GM12801 (cell line): ENCODE data around the gene AGR3.

Experiments used
- TF ChIP-seq, protein P1 (sequence below): IDR thresholded peaks from one replicate; pipeline ENCODE4 v1.5.1; 2011; ENCODE audit warnings: control low read depth; ENCODE audit not compliant: insufficient read length; ENCODE audit errors: extremely low read depth

AGR3 gene

DNA sequence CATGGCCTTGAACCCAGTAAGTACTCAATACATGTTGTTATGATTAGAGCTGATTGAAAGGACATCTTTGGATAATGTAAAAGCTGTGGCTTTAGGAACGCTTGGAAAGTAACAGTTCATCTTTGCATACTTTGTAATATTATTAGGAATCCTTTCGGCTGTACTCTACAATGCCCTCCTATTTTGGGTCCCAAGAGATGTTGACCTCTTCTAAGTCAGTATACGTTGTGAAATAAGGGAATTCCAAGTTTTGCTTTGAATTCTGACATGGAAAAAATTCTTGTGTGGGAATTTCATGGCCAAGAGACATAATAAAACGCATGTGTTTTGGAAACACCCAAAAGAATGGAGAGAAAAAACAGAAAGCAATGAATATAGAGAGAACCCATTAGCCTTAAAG, 7.7 kb downstream of the AGR3 start:
- TF ChIP-seq, protein P1, sequence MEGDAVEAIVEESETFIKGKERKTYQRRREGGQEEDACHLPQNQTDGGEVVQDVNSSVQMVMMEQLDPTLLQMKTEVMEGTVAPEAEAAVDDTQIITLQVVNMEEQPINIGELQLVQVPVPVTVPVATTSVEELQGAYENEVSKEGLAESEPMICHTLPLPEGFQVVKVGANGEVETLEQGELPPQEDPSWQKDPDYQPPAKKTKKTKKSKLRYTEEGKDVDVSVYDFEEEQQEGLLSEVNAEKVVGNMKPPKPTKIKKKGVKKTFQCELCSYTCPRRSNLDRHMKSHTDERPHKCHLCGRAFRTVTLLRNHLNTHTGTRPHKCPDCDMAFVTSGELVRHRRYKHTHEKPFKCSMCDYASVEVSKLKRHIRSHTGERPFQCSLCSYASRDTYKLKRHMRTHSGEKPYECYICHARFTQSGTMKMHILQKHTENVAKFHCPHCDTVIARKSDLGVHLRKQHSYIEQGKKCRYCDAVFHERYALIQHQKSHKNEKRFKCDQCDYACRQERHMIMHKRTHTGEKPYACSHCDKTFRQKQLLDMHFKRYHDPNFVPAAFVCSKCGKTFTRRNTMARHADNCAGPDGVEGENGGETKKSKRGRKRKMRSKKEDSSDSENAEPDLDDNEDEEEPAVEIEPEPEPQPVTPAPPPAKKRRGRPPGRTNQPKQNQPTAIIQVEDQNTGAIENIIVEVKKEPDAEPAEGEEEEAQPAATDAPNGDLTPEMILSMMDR = no peak

GRCh38 chr7:16867328-16867727, 14.5 kb downstream of the AGR3 start:
- TF ChIP-seq, protein P1 = no peak

DNA sequence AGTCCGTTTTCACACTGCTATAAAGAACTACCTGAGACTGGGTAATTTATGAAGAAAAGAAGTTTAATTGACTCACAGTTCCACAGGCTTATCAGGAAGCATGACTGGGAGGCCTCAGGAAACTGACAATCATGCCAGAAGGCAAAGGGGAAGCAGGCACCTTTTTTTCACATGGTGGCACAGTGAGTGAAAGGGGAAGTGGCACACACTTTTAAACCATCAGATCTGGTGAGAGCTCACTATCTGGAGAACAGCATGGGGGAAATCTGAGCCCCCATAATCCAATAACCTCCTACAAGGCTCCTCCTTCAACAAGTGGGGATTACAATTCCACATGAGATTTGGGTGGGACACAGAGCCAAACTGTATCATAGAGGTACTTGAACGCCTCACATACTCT, 30.0 kb downstream of the AGR3 start:
- TF ChIP-seq, protein P1 = no peak

DNA sequence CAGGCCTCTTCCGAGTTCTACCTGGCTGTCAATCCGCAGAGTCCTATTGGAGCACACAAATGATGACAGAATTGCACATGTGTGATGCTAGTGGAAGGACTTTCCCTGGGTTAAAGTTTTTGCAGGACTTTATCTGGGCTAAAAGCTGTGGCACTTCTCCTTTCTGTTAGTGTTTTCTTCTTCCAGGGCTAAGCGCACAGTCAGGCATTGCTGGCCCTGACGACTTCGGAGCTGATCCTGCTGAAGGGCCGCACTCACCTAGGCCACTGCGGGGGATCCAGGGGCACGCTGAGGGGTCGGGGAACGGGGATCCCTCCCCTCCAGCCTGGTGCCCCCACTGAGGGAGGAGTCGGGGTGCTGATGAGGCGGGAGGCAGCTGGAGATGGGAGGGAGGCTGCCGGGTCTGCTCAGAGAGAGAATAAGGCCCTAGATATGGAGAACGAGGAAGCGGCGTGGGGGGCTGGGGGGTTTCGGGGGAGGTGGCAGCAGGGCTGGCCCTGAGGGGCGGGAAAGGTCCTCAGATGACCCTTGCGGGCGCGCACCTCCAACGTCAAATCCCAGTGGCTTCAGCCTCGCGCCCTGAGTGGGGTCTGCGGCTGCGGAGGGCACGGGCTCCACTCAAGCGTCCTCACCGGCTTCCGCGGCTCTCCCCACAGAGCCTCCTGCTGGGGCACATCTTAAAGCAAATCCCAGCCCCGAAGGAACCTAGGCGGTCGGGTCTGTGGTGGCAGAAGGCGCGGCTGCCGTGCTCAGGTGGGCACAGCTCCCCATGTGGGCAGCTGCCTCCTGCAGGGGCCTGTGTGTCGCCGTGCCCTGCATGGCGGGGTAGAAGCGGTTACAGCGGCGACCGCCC, 30.9 kb downstream of the AGR3 start:
- TF ChIP-seq, protein P1 = no peak

- TF ChIP-seq, protein P1 = no peak
Observed at GRCh38 chr7:16849296-16850148, 32.3 kb downstream of the AGR3 start.

DNA sequence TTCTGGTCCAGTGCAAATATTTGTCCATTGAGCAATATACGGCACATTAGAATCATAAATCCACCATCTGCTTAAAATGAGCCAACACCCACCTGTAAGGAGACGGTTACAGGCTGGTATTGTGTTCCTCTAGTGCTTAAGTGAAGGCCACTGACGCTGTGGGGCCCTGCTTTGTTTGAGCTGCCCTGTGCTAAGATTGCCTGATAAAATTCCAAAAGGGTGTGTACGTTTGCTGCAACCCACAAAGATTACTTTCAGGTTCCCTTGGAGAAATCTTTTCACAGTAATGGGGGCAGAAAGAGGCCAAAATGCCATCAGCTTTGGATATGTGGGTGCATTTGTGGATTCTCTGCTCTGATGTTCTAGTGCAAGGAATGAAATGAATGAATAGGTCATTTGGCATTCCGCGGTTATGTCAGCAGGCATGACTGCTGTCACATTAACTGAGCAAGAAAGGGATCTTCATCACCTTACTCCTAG, 34.4 kb downstream of the AGR3 start:
- TF ChIP-seq, protein P1 = no peak

GRCh38 chr7:16846601-16847165, 35.1 kb downstream of the AGR3 start:
- TF ChIP-seq, protein P1 = no peak
